Measurements from ENCODE around the gene PMPCA.

GRCh38 chr9:136424750-136425362 lies 14.4 kb downstream of the PMPCA start:
- TF ChIP-seq GATA2 (IDR thresholded peaks at IDR 0.05; ENCODE audit: low read depth, low read length) (no peak), GATA3 (IDR thresholded peaks at IDR 0.05; ENCODE audit: low read depth, low read length) (no peak)
